Mucosa of descending colon (tissue), 3 donors: ENCODE measurements around the gene NPDC1. TPM values are rescaled to one million over a fixed set of nuclear protein-coding genes. Genes with fewer than 3 reads are reported as not detected.

Experiments used
- ATAC-seq: fragments of 200-7000 bp; cut with Tn5 transposase; one replicate; pipeline ENCODE4 v1.9.1; 2020; ENCODE audit warnings: mild to moderate bottlenecking, moderate library complexity
- DNase-seq, 3 donors: peaks; one replicate each; pipeline ENCODE4 v3.0.0-alpha.2; 2020
- H3K36me3 ChIP-seq: fragments of 200-600 bp; one replicate; pipeline ENCODE4 v1.8.0; 2021; ENCODE audit warnings: low read depth, mild to moderate bottlenecking
- H3K4me1 ChIP-seq: fragments of 200-600 bp; one replicate; pipeline ENCODE4 v1.8.0; 2021; ENCODE audit warnings: low read depth, mild to moderate bottlenecking
- H3K4me3 ChIP-seq: fragments of 200-600 bp; one replicate; pipeline ENCODE4 v1.8.0; 2021; ENCODE audit warnings: mild to moderate bottlenecking
- H3K9me3 ChIP-seq: fragments of 200-600 bp; one replicate; pipeline ENCODE4 v1.8.0; 2021; ENCODE audit warnings: mild to moderate bottlenecking
- CTCF ChIP-seq: fragments of 200-600 bp; IDR thresholded peaks from one replicate; pipeline ENCODE4 v1.8.0; 2022; ENCODE audit warnings: antibody characterized with exemption, mild to moderate bottlenecking
- intact Hi-C, 2 donors: fragments of 100-400 bp; cut with DNase I in 1 of 2; cut with micrococcal nuclease in 1 of 2; formaldehyde crosslinking; loops; one replicate each; pipeline versions ENCODE4 v1.11.0 to v1.11.1; 2022; cut with DNase I, micrococcal nuclease
- total RNA-seq, 3 donors: library from RNA; stranded (reverse); fragmentation: NEBNext Ultra II Directional in 2 of 3; extraction: Animal tissue kit (Norgen Biotek cat#: 25700) in 2 of 3; gene quantifications; one replicate each; pipeline versions ENCODE4 v1.2.1 to v1.2.4, GENCODE V29; 2021 to 2023
- donor health status: DM: no; HTN: no; CAD: no; lungs with moderate emphysema.
- donor health status: DM: no; HTN: no; CAD: no.
- donor health status: DM: no; HTN: yes; CAD: no.

Gene NPDC1
- total RNA-seq, 3 donors from 2014 or later: 78.6 to 177 (median 83.0) TPM

GRCh38 chr9:136991993-136992818 lies 53.8 kb downstream of the NPDC1 start, which contains the start of gene PAXX:
Gene PAXX (plus strand): TSS chr9:136992422. CDS start chr9:136992444, 22 bp downstream.
- H3K4me1 ChIP-seq: peaks cover 41% of the 10 kb centered on the region
- intact Hi-C loops: no loop called here
- H3K9me3 ChIP-seq: no peaks in the 10 kb centered on the region
- TF ChIP-seq CTCF: no peak
- ATAC-seq (peak; percentile 91), DNase-seq (peak; percentile 96 to 97 (median 97))
- peak within 1 kb of the TSS; percentile 36 for H3K4me3 ChIP-seq
- H3K36me3 ChIP-seq: no peaks in the 10 kb centered on the region

GRCh38 chr9:136990242-136990911 lies 55.6 kb downstream of the NPDC1 start:
- TF ChIP-seq CTCF: no peak
- H3K36me3 ChIP-seq: no peaks in the 10 kb centered on the region
- H3K9me3 ChIP-seq: no peaks in the 10 kb centered on the region
- H3K4me1 ChIP-seq: peaks cover 23% of the 10 kb centered on the region
- H3K4me3 ChIP-seq: no peak overlapping the region
- intact Hi-C loops: no loop called here
- DNase-seq: no peak
- no peak for ATAC-seq

Other genes with a start within 250 kb of the NPDC1 start
- gene CCDC183, start 249.8 kb downstream of the NPDC1 start, total RNA-seq: 10 to 100 TPM in 1 of 3 donors, 1 to 10 TPM in 2; 4.0 to 38.0 (median 7.0) TPM
- gene RABL6, start 238.2 kb downstream of the NPDC1 start, total RNA-seq: 100 to 1,000 TPM in 2 of 3 donors, 10 to 100 TPM in 1; 92.1 to 142 (median 112) TPM
- gene AJM1, start 203.7 kb downstream of the NPDC1 start, total RNA-seq: 10 to 100 TPM in 2 of 3 donors, 1 to 10 TPM in 1; 7.4 to 21.6 (median 16.4) TPM
- gene PHPT1, start 196.8 kb downstream of the NPDC1 start, total RNA-seq: 100 to 1,000 TPM in 2 of 3 donors, 10 to 100 TPM in 1; 96.4 to 163 (median 102) TPM
- 10 to 100 TPM; 15.4 to 43.8 (median 18.5) TPM for gene MAMDC4, start 193.8 kb downstream of the NPDC1 start, total RNA-seq
- 100 to 1,000 TPM; 311 to 445 (median 397) TPM for gene EDF1, start 179.9 kb downstream of the NPDC1 start, total RNA-seq
- gene TRAF2, start 159.7 kb downstream of the NPDC1 start, total RNA-seq: 10 to 100 TPM; 19.6 to 28.2 (median 21.1) TPM
- 100 to 1,000 TPM; 127 to 197 (median 142) TPM for gene FBXW5, start 101.4 kb downstream of the NPDC1 start, total RNA-seq
- gene C8G, start 100.9 kb downstream of the NPDC1 start, total RNA-seq: 10 to 100 TPM in 2 of 3 donors, 1 to 10 TPM in 1; 3.2 to 15.4 (median 10.4) TPM
- 10 to 100 TPM in 1 of 3 donors, 1 to 10 TPM in 2; 6.8 to 10.7 (median 7.6) TPM for gene LCN12, start 93.9 kb downstream of the NPDC1 start, total RNA-seq
- gene PTGDS, start 68.7 kb downstream of the NPDC1 start, total RNA-seq: 10 to 100 TPM in 2 of 3 donors, 1 to 10 TPM in 1; 2.5 to 45.4 (median 16.1) TPM
- under 1 TPM in 2 of 3 donors, not detected in 1; 0.17 to 0.76 TPM for gene LCNL1, start 63.2 kb downstream of the NPDC1 start, total RNA-seq
- gene PAXX, start 53.8 kb downstream of the NPDC1 start, total RNA-seq: 10 to 100 TPM; 32.0 to 39.9 (median 34.1) TPM
- gene CLIC3, start 49.6 kb downstream of the NPDC1 start, total RNA-seq: 1 to 10 TPM in 1 of 3 donors, under 1 TPM in 2; 0.82 to 1.9 (median 0.99) TPM
- 10 to 100 TPM; 20.1 to 77.2 (median 48.0) TPM for gene ABCA2, start 17.9 kb downstream of the NPDC1 start, total RNA-seq
- gene FUT7, start 14.1 kb downstream of the NPDC1 start, total RNA-seq: under 1 TPM in 2 of 3 donors, not detected in 1; 0.14 to 0.27 TPM
- gene ENTPD2, start 7.9 kb upstream of the NPDC1 start, total RNA-seq: 10 to 100 TPM in 2 of 3 donors, 1 to 10 TPM in 1; 7.7 to 26.8 (median 10.7) TPM
- 10 to 100 TPM in 1 of 3 donors, 1 to 10 TPM in 2; 2.7 to 11.2 (median 6.0) TPM for gene SAPCD2, start 24.4 kb upstream of the NPDC1 start, total RNA-seq
- gene UAP1L1, start 31.3 kb upstream of the NPDC1 start, total RNA-seq: 10 to 100 TPM; 10.5 to 13.6 (median 12.8) TPM
- gene MAN1B1, start 40.8 kb upstream of the NPDC1 start, total RNA-seq: 10 to 100 TPM; 36.1 to 55.4 (median 52.7) TPM
- gene DPP7, start 68.6 kb upstream of the NPDC1 start, total RNA-seq: 100 to 1,000 TPM in 1 of 3 donors, 10 to 100 TPM in 2; 47.0 to 114 (median 51.5) TPM
- 1 to 10 TPM in 1 of 3 donors, under 1 TPM in 1, not detected in 1; 0.36 to 2.6 TPM for gene GRIN1, start 93.0 kb upstream of the NPDC1 start, total RNA-seq
- 10 to 100 TPM; 18.7 to 63.0 (median 58.9) TPM for gene LRRC26, start 123.9 kb upstream of the NPDC1 start, total RNA-seq
- gene TMEM210, start 125.9 kb upstream of the NPDC1 start, total RNA-seq: 1 to 10 TPM in 1 of 3 donors, not detected in 2; 1.0 TPM
- gene ANAPC2, start 142.4 kb upstream of the NPDC1 start, total RNA-seq: 10 to 100 TPM; 60.8 to 65.9 (median 61.7) TPM
- 10 to 100 TPM; 56.7 to 71.1 (median 64.0) TPM for gene SSNA1, start 142.5 kb upstream of the NPDC1 start, total RNA-seq
- gene TPRN, start 154.6 kb upstream of the NPDC1 start, total RNA-seq: 100 to 1,000 TPM in 2 of 3 donors, 10 to 100 TPM in 1; 73.8 to 170 (median 122) TPM
- gene TMEM203, start 159.5 kb upstream of the NPDC1 start, total RNA-seq: 10 to 100 TPM; 30.6 to 40.4 (median 40.0) TPM
- 10 to 100 TPM; 15.9 to 19.7 (median 19.0) TPM for gene NDOR1, start 159.5 kb upstream of the NPDC1 start, total RNA-seq
- 1 to 10 TPM; 5.3 to 7.1 (median 5.8) TPM for gene RNF208, start 176.1 kb upstream of the NPDC1 start, total RNA-seq
- not detected for gene CYSRT1, start 179.0 kb upstream of the NPDC1 start, total RNA-seq
- not detected for gene RNF224, start 181.3 kb upstream of the NPDC1 start, total RNA-seq
- not detected for gene SLC34A3, start 184.7 kb upstream of the NPDC1 start, total RNA-seq
- gene TUBB4B, start 195.1 kb upstream of the NPDC1 start, total RNA-seq: 100 to 1,000 TPM; 286 to 379 (median 332) TPM
- gene STPG3, start 205.1 kb upstream of the NPDC1 start, total RNA-seq: not detected
- 10 to 100 TPM; 52.9 to 66.2 (median 60.5) TPM for gene NELFB, start 209.2 kb upstream of the NPDC1 start, total RNA-seq
- gene TOR4A, start 231.5 kb upstream of the NPDC1 start, total RNA-seq: 10 to 100 TPM; 23.3 to 48.6 (median 45.3) TPM